Sigmoid colon (tissue), 7 donors: ENCODE results near the gene CCNL2. TPM values are rescaled to one million over a fixed set of nuclear protein-coding genes. Genes with fewer than 3 reads are reported as not detected.

Experiments used
- DNase-seq: peaks from one replicate; pipeline ENCODE4 v3.0.0-alpha.2; 2019
- H3K27ac ChIP-seq, 4 donors: fragments of 200-600 bp; sonication (generic); one replicate each; pipeline ENCODE4 v1.5.1; 2016 to 2019; ENCODE audit warnings: mild to moderate bottlenecking in 1 of 4
- H3K27me3 ChIP-seq, 3 donors: fragments of 200-600 bp; sonication (generic); one replicate each; pipeline ENCODE4 v1.5.1; 2019; ENCODE audit warnings: mild to moderate bottlenecking in 1 of 3
- H3K36me3 ChIP-seq, 4 donors: fragments of 200-600 bp; sonication (generic); one replicate each; pipeline ENCODE4 v1.5.1; 2016 to 2019
- H3K4me1 ChIP-seq, 4 donors: fragments of 200-600 bp; sonication (generic); one replicate each; pipeline ENCODE4 v1.5.1; 2017 to 2019
- H3K4me3 ChIP-seq, 4 donors: fragments of 200-600 bp; sonication (generic); one replicate each; pipeline ENCODE4 v1.5.1; 2017 to 2019; ENCODE audit warnings: mild to moderate bottlenecking in 2 of 4, moderate library complexity in 1 of 4
- H3K9me3 ChIP-seq, 4 donors: fragments of 200-600 bp in 3 of 4; sonication (generic) in 3 of 4; one replicate each; pipeline versions ENCODE4 v1.5.1 to v1.6.1; 2013 to 2019
- EP300 ChIP-seq, 4 donors: sonication (generic); formaldehyde crosslinking; IDR thresholded peaks; one replicate each; pipeline ENCODE4 v1.6.1; 2017; ENCODE audit warnings: antibody characterized with exemption in 4 of 4
- POLR2A ChIP-seq, 2 donors: fragments of 450-650 bp; IDR thresholded peaks; one replicate each; pipeline ENCODE4 v1.6.1; 2016; ENCODE audit warnings: antibody characterized with exemption in 2 of 2, mild to moderate bottlenecking in 2 of 2, moderate library complexity in 2 of 2
- POLR2AphosphoS5 ChIP-seq, 4 donors: sonication (generic); formaldehyde crosslinking; IDR thresholded peaks; one replicate each; pipeline ENCODE4 v1.6.1; 2017; ENCODE audit warnings: antibody characterized with exemption in 4 of 4
- WGBS, 2 donors: extraction: QIAGEN DNeasy Blood & Tissue Kit; methylation state at CpG; one replicate each; pipeline ENCODE4 v1.1.7; 2013; 5-methylcytosine and 5-hydroxymethylcytosine counted together
- intact Hi-C: fragments of 100-400 bp; cut with DNase I; formaldehyde crosslinking; loops from one replicate; pipeline ENCODE4 v1.15.1; 2023
- polyA plus RNA-seq, 3 donors: library from polyadenylated mRNA; stranded (reverse); fragments of 200-250 nt; gene quantifications; one replicate each; pipeline ENCODE4 v1.2.3, GENCODE V29; 2013
- total RNA-seq, 4 donors: library from RNA; depleted of rRNA; stranded (reverse); fragments of >200 nt; gene quantifications; one replicate each; pipeline ENCODE4 v1.1.0, GENCODE V29; 2016
- TF ChIP-seq, protein P1 (sequence below), 4 experiments: fragments of 450-650 bp in 3 of 4; fragments of 200-600 bp in 1 of 4; IDR thresholded peaks; one replicate each; pipeline ENCODE4 v1.5.1; 2016 to 2019; ENCODE audit warnings: antibody characterized with exemption in 4 of 4, mild to moderate bottlenecking in 3 of 4, moderate library complexity in 2 of 4
- donor health status: healthy with polysubstance abuse.
- donor health status: Bipolar disorder and iron deficiency.
- donor health status: healthy.

The CCNL2 gene
- total and polyA plus RNA-seq, 7 donors = 15.0 to 375 (median 139) TPM

DNA sequence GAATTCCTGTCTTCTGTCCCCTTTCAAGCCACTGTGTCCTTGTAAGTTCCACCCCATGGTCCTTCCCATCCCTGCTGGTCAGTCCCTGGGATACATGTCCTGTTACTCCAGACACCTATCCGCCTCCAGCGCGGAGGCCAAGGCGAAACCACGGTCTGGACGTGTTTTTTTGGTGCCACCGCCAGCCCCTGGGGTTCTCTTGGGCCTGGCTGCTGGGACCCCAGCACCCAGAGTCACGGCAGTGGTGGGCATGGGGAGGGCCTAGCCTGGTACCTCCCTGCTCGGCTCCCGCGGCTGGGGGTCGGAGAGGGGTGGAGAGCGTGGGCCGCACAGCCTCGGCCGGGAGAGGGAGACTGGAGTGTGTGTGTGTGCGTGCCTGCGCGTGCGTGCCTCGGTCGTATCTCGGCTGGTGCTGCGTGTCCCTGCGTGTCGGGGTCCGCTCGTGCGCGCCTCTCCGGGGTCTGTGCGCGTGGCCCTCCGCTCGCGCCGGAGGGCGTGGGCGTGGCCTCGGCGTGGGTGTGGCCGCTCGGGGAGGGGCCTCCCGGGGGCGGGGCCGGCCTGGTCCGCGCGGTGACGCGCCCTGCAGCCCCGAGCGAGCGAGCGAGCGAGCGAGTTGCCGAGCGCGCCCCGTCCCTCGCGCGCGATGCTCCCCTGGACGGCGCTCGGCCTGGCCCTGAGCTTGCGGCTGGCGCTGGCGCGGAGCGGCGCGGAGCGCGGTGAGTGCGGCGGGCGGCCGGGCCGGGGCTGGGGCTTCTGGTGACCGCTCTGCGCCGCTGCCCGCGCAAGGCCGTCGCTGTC lies 36.2 kb upstream of the CCNL2 start, which contains the start of gene VWA1:
Gene VWA1, plus strand, starts transcription at position 585 of the 798 bp plus-strand sequence. Its CDS starts 59 bp downstream, at position 644.
- peaks cover 0 to 86% (median 82%) of the 10 kb centered on the region in 4 donors for H3K4me1 ChIP-seq

DNA sequence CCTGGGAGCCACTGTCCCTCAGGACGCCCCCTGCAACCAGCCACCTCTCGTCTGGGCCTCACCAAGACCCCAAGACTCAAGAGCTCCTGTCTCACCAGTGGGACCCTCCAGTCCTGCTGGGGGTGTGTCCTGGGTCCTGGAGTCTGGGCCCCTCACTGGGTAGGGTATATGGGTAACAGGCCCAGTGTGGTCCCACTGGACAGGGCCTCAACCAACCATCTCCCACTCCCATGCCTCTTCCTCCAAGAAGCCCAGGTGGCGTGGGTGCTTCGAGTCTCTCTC lies 35.6 kb upstream of the CCNL2 start:
- 64 to 90% methylated on average over 4 of the region's 4 CpGs for WGBS, 2 donors
- H3K9me3 ChIP-seq = no peaks in the 10 kb centered on the region
- no peak for DNase-seq
- H3K27ac ChIP-seq = peak overlapping the region; percentile 93 to 99 (median 96)
- peak overlapping the region; percentile 36 to 78 (median 64) for H3K4me3 ChIP-seq
- peaks cover 0 to 10% (median 0%) of the 10 kb centered on the region in 4 donors for H3K36me3 ChIP-seq
- no peaks in the 10 kb centered on the region for H3K27me3 ChIP-seq
- TF ChIP-seq POLR2A (IDR thresholded peaks at IDR 0.05) (no peak), EP300 (IDR thresholded peaks at IDR 0.05) (no peak), POLR2AphosphoS5 (IDR thresholded peaks at IDR 0.05) (no peak)
- TF ChIP-seq, protein P1, sequence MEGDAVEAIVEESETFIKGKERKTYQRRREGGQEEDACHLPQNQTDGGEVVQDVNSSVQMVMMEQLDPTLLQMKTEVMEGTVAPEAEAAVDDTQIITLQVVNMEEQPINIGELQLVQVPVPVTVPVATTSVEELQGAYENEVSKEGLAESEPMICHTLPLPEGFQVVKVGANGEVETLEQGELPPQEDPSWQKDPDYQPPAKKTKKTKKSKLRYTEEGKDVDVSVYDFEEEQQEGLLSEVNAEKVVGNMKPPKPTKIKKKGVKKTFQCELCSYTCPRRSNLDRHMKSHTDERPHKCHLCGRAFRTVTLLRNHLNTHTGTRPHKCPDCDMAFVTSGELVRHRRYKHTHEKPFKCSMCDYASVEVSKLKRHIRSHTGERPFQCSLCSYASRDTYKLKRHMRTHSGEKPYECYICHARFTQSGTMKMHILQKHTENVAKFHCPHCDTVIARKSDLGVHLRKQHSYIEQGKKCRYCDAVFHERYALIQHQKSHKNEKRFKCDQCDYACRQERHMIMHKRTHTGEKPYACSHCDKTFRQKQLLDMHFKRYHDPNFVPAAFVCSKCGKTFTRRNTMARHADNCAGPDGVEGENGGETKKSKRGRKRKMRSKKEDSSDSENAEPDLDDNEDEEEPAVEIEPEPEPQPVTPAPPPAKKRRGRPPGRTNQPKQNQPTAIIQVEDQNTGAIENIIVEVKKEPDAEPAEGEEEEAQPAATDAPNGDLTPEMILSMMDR (IDR thresholded peaks at IDR 0.05) = no peak
- peaks cover 0 to 88% (median 86%) of the 10 kb centered on the region in 4 donors for H3K4me1 ChIP-seq
- intact Hi-C loops = no loop called here

More for the DNA sequence above, 36.2 kb upstream of the CCNL2 start, which contains the start of gene VWA1:
- 8 to 9% methylated on average over 89 of the region's 89 CpGs for WGBS, 2 donors
- intact Hi-C loops = no loop called here
- DNase-seq = peak; percentile 88
- peak within 1 kb of the TSS; percentile 93 to 99 (median 96) for H3K27ac ChIP-seq
- TF ChIP-seq, protein P1 (IDR thresholded peaks at IDR 0.05) = no peak
- TF ChIP-seq POLR2A (IDR thresholded peaks at IDR 0.05) (peak; percentile 22 to 34), EP300 (IDR thresholded peaks at IDR 0.05) (no peak), POLR2AphosphoS5 (IDR thresholded peaks at IDR 0.05) (peak; percentile 73 to 91 (median 82))
- no peaks in the 10 kb centered on the region for H3K9me3 ChIP-seq
- H3K4me3 ChIP-seq = peak within 1 kb of the TSS; percentile 52 to 78 (median 64)
- H3K27me3 ChIP-seq = no peaks in the 10 kb centered on the region
- H3K36me3 ChIP-seq = peaks cover 0 to 10% (median 0%) of the 10 kb centered on the region in 4 donors

DNA sequence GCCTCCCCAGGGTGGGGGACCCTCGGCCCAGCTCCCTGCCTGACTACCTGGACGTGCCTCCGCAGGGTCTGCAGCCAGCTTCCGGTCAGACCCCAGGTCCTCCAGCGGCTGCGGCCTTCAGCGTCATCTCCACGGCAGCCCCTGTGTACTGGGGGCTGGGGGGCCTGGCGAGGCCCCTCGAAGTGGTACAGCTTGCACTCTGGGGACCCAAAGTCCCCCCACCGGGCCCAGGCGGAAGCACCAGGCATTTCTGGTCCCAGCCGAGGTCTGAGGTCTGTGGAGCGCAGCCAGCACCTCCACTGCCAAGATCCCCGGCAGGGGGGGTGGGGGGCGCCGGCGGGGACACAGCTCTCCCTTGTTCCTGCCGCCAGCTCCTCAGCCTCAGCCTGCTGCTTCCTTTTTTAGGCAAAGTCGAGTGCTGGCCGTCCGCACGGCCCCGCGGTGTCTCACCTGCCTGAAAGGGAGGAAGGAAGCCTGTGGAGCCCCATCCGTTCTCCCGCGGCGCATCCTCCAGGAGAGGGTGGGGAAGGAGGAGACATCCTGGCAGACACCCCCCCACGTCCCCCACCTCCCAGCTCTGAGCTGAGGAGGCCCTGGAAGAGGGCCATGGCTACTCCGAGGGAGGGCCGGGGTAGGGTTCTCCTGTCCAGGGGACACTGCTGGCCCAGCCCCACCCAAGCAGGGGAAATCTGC lies 35.1 kb upstream of the CCNL2 start:
- Histone ChIP-seq H3K9me3 (no peaks in the 10 kb centered on the region), H3K27ac (peak overlapping the region; percentile 93 to 99 (median 96)), H3K4me3 (peak overlapping the region; percentile 36 to 78 (median 64)), H3K36me3 (peaks cover 0 to 10% (median 0%) of the 10 kb centered on the region in 4 donors), H3K4me1 (peaks cover 0 to 93% (median 91%) of the 10 kb centered on the region in 4 donors), H3K27me3 (no peaks in the 10 kb centered on the region)
- intact Hi-C loops = no loop called here
- DNase-seq = peak; percentile 92
- 27 to 69% methylated on average over 32 of the region's 32 CpGs for WGBS, 2 donors
- peak in 2 of 4 donors; percentile 38 to 52 for TF ChIP-seq POLR2AphosphoS5 (IDR thresholded peaks at IDR 0.05)
- peak in 1 of 4 donors; percentile 27 for TF ChIP-seq EP300 (IDR thresholded peaks at IDR 0.05)
- TF ChIP-seq, protein P1 (IDR thresholded peaks at IDR 0.05) = peak in 1 of 4 experiments; percentile 11
- no peak for TF ChIP-seq POLR2A (IDR thresholded peaks at IDR 0.05)

DNA sequence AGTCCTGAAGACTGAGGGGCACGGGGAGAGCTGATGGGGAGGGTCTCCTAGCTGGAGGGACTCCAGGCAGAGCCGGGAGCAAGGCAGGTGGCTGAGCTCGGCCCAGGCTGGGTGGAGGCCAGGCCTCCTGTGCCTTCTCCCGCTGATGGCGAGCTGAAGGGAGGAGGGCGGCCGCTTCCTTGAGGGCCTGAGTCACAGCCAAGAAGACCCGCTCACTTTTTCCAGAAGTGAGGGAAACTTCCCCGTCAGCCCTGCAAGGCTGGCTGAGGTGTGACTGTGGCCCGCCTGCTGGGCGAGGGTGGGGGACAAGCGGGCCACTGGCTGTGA lies 34.6 kb upstream of the CCNL2 start:
- Histone ChIP-seq H3K27ac (peak overlapping the region; percentile 93 to 99 (median 96)), H3K4me1 (peaks cover 0 to 97% (median 96%) of the 10 kb centered on the region in 4 donors), H3K27me3 (no peaks in the 10 kb centered on the region), H3K4me3 (peak overlapping the region; percentile 13 to 78 (median 64)), H3K9me3 (no peaks in the 10 kb centered on the region), H3K36me3 (peaks cover 0 to 5% (median 0%) of the 10 kb centered on the region in 4 donors)
- 19 to 40% methylated on average over 12 of the region's 12 CpGs for WGBS, 2 donors
- TF ChIP-seq POLR2AphosphoS5 (IDR thresholded peaks at IDR 0.05) (peak in 1 of 4 donors; percentile 15), EP300 (IDR thresholded peaks at IDR 0.05) (no peak)
- DNase-seq = no peak
- intact Hi-C loops = no loop called here
